ENCODE results near the gene ANG. TPM values are rescaled to one million over a fixed set of nuclear protein-coding genes. Genes with fewer than 3 reads are reported as not detected.
"Not testable (repeated sequence)": the region's sequence is repeated elsewhere in the genome, so short reads cannot be mapped to it uniquely, and the experiment has no call there.

The ANG gene
- total RNA-seq, 1 donor from 2014 or later: 4.8 TPM

DNA sequence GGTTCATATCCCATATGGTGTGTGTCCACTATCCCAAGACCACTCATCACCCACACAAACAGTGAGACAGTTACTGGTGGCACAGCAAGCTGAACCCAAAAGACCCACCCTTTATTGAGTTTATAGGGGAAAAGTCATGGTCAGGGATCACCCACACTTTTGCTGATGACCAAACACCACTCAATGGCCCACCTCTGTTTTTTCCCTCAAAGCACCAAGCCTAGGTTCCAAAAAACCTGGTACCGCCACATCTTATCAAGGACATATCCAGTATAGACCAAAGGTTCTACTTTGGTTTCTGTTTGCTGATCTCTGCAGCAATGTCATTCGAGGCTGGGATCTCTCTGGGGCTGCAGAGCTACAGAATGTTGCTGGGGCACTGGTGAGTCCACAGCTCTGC is 27.4 kb upstream of the ANG start:
- DNase-seq (ENCODE audit: low read depth): no peak
- TF ChIP-seq, protein P1, sequence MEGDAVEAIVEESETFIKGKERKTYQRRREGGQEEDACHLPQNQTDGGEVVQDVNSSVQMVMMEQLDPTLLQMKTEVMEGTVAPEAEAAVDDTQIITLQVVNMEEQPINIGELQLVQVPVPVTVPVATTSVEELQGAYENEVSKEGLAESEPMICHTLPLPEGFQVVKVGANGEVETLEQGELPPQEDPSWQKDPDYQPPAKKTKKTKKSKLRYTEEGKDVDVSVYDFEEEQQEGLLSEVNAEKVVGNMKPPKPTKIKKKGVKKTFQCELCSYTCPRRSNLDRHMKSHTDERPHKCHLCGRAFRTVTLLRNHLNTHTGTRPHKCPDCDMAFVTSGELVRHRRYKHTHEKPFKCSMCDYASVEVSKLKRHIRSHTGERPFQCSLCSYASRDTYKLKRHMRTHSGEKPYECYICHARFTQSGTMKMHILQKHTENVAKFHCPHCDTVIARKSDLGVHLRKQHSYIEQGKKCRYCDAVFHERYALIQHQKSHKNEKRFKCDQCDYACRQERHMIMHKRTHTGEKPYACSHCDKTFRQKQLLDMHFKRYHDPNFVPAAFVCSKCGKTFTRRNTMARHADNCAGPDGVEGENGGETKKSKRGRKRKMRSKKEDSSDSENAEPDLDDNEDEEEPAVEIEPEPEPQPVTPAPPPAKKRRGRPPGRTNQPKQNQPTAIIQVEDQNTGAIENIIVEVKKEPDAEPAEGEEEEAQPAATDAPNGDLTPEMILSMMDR (conservative IDR thresholded peaks at IDR 0.05; ENCODE audit: low read depth, low read length): no peak
- H3K4me3 ChIP-seq (ENCODE audit: low read depth, low read length): no peak overlapping the region

DNA sequence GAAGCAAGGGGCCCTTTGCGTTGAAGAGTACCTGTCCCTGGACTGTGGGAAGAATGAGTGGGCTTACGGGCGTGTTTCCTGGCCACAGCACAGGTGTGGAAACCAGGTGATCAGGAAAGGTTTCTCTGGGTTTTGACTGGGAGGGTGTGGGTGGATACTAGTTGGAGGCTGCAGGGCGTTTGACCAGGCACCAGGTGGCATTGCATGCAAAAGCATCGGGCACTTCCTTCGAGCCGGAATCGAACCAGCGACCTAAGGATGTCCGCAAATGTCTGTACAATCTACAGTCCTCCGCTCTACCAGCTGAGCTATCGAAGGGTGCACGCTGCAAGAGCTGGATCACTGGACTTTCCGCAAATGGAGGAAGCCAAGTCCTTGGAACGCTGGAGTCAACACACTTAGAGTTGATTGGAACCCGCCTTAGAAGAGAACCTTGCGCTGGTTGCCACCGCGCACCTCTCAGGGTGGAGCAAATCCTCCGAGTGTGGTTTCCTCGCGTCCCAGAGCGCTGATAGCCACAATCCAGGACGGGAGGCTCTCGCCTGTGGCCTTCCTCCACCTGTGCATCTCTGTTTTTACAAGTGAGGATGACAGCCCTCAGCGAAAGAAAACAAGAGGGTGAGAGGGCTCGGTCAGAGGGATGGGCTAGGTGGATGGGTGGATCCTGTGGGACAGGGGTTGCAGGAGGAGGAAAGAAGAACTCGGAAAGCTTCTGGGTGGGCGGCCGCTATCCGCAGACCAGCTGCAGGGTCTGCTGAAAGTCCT is 25.4 kb upstream of the ANG start:
- DNase-seq (ENCODE audit: low read depth): no peak
- peak overlapping the region; percentile 1 for H3K4me3 ChIP-seq (ENCODE audit: low read depth, low read length)
- TF ChIP-seq, protein P1 (conservative IDR thresholded peaks at IDR 0.05; ENCODE audit: low read depth, low read length): peak; percentile 73

DNA sequence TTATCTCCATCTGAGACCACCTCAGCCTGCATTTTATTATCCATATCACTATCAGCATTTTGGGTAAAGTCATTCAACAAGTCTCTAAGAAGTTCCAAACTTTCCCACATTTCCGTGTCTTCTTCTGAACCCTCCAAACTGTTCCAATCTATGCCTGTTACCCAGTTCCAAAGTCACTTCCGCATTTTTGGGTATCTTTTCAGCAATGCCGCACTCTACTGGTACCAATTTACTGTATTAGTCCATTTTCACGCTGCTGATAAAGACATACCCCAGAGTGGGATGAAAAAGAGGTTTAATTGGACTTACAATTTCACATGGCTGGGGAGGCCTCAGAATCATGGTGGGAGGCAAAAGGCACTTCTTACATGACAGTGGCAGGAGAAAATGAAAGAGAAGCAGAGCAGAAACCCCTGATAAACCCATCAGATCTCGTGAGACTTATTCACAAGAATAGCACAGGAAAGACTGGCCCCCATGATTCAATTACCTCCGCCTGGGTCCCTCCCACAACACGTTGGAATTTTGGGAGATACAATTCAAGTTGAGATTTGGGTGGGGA is 22.1 kb upstream of the ANG start:
- DNase-seq (ENCODE audit: low read depth); H3K4me3 ChIP-seq (ENCODE audit: low read depth, low read length): not testable (repeated sequence)

DNA sequence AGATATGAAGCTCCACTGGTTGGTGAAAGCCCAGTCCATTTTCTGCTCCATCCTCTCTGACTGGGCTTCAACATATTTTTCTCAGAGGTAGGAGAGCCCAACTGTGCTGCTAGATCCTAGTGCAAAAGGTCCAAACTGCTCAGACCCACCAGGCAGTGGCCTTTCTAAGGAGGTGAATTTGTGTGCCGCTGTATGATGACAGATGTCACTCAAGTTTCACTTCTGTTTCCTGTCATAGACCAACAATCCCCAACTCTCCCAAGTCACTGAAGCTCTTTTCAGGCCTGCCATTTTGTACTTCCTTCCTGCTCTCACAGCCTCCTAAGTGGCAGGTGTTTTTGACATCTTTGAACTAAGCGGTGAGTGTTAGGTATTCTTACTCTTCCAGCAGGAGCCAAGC is 20.6 kb upstream of the ANG start:
- no peak for DNase-seq (ENCODE audit: low read depth)
- TF ChIP-seq, protein P1 (conservative IDR thresholded peaks at IDR 0.05; ENCODE audit: low read depth, low read length): no peak
- no peak overlapping the region for H3K4me3 ChIP-seq (ENCODE audit: low read depth, low read length)

DNA sequence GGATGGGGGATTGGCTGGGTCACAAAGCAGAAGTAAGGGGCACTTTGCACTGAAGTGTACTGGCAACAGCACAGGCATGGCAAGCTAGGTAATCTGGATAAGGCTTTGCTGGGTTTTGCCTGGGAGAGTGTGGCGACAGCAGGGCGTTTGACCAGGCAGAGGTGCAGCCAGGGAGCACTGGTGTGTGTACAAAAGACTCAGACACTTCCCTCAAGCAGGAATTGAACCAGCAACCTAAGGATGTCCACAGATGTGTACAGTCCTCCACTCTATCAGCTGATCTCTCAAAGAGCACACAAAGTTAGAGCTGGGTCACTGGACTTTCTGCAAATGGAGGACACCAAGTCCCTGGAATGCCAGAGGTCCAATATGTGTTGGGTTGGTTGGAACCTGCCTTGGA is 19.6 kb upstream of the ANG start:
- TF ChIP-seq, protein P1 (conservative IDR thresholded peaks at IDR 0.05; ENCODE audit: low read depth, low read length): no peak
- DNase-seq (ENCODE audit: low read depth): no peak
- H3K4me3 ChIP-seq (ENCODE audit: low read depth, low read length): no peak overlapping the region

DNA sequence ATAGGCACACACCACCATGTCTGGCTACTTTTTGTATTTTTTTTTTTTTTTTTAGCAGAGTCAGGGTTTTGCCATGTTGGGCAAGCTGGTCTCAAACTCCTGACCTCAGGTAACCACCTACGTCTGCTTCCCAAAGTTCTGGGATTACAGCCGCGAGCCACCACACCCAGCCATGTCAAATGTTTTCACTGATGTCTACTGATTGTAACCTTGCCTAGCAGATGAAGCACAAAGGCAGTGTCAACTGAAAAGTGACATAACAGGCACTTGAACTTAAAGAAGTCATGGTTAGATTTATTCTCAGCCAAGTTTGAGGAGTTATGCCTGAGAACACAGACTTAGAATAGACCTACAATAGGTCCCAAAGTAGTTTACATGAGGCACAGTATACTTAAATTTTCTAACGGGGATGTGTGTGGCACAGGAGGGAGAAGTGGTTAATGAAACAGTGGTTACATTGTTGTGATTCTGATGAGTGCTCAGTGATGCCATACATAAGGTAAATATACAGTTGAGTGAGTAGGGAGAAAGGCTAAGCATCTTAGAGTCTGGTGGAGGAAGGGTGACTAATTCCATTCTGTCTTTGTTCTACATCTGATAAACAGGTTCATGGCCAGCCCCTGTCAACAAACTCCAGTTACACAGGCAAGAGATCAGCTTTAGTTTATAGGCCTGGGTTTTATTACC is 16.8 kb upstream of the ANG start:
- TF ChIP-seq, protein P1 (conservative IDR thresholded peaks at IDR 0.05; ENCODE audit: low read depth, low read length): no peak
- no peak for DNase-seq (ENCODE audit: low read depth)
- no peak overlapping the region for H3K4me3 ChIP-seq (ENCODE audit: low read depth, low read length)

DNA sequence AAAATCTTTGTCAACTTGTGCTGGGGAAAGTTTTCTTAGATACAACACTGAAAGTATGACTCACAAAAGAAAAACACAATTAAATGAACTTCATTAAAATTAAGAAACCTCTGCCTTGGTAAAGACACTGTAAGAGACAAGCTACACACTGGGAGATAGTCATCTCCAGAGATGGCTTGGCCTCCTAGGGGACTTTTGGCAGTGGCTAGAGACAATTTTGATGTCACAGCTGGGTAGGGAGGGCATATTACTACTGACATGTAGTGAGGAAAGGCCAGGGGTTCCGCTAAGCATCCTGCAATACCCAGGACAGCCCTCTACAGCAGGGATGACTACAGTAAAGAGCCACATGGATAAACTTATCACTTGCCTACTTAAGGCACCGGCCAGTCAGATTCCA is 12.9 kb upstream of the ANG start:
- H3K4me3 ChIP-seq (ENCODE audit: low read depth, low read length): no peak overlapping the region
- no peak for DNase-seq (ENCODE audit: low read depth)
- TF ChIP-seq, protein P1 (conservative IDR thresholded peaks at IDR 0.05; ENCODE audit: low read depth, low read length): no peak

All from epithelial cell of proximal tubule (primary cell).